Measurements from ENCODE around the gene SERPINA5.

SERPINA5 gene

GRCh38 chr14:94621358-94622134, 40.3 kb downstream of the SERPINA5 start:
- DNase-seq (ENCODE audit: low spot score in 2 of 2) = no peak
- Histone ChIP-seq H3K9me3 (no peaks in the 10 kb centered on the region; the same call in 1 of the 2 replicates), H3K36me3 (replicated peaks) (no peaks in the 10 kb centered on the region), H3K4me3 (no peak overlapping the region), H3K4me1 (no peaks in the 10 kb centered on the region), H3K27me3 (ENCODE audit: low read depth) (peaks cover 23% of the 10 kb centered on the region)
- in situ Hi-C loops (cut with MboI; ENCODE audit: low sequenced_read_pairs) = no loop called here

GRCh38 chr14:94622653-94623421, 41.6 kb downstream of the SERPINA5 start:
- DNase-seq (ENCODE audit: low spot score in 2 of 2) = no peak
- Histone ChIP-seq H3K36me3 (replicated peaks) (no peaks in the 10 kb centered on the region), H3K9me3 (no peaks in the 10 kb centered on the region; the same call in 1 of the 2 replicates), H3K4me1 (no peaks in the 10 kb centered on the region), H3K4me3 (no peak overlapping the region), H3K27me3 (ENCODE audit: low read depth) (peaks cover 23% of the 10 kb centered on the region)
- in situ Hi-C loops (cut with MboI; ENCODE audit: low sequenced_read_pairs) = no loop called here

- no peak for DNase-seq (ENCODE audit: low spot score in 2 of 2)
- Histone ChIP-seq H3K36me3 (replicated peaks) (no peaks in the 10 kb centered on the region), H3K4me3 (no peak overlapping the region), H3K4me1 (no peaks in the 10 kb centered on the region), H3K9me3 (no peaks in the 10 kb centered on the region), H3K27me3 (ENCODE audit: low read depth) (peaks cover 23% of the 10 kb centered on the region)
- in situ Hi-C loops (cut with MboI; ENCODE audit: low sequenced_read_pairs) = no loop called here
These were observed 42.2 kb downstream of the SERPINA5 start for GRCh38 chr14:94623422-94623809.

- Histone ChIP-seq H3K9me3 (no peaks in the 10 kb centered on the region), H3K27me3 (ENCODE audit: low read depth) (peaks cover 23% of the 10 kb centered on the region), H3K4me1 (no peaks in the 10 kb centered on the region), H3K36me3 (replicated peaks) (no peaks in the 10 kb centered on the region), H3K4me3 (no peak overlapping the region)
- DNase-seq (ENCODE audit: low spot score in 2 of 2) = no peak
- in situ Hi-C loops (cut with MboI; ENCODE audit: low sequenced_read_pairs) = no loop called here
These were observed 42.8 kb downstream of the SERPINA5 start for GRCh38 chr14:94623856-94624499.

GRCh38 chr14:94624537-94625352, 43.5 kb downstream of the SERPINA5 start:
- peaks cover 23% of the 10 kb centered on the region for H3K27me3 ChIP-seq (ENCODE audit: low read depth)
- no peak for DNase-seq (ENCODE audit: low spot score in 2 of 2)
- H3K4me3 ChIP-seq = no peak overlapping the region
- no peaks in the 10 kb centered on the region for H3K4me1 ChIP-seq
- H3K9me3 ChIP-seq = no peaks in the 10 kb centered on the region
- in situ Hi-C loops (cut with MboI; ENCODE audit: low sequenced_read_pairs) = no loop called here
- no peaks in the 10 kb centered on the region for H3K36me3 ChIP-seq (replicated peaks)

- H3K36me3 ChIP-seq (replicated peaks) = no peaks in the 10 kb centered on the region
- in situ Hi-C loops (cut with MboI; ENCODE audit: low sequenced_read_pairs) = no loop called here
- no peaks in the 10 kb centered on the region for H3K4me1 ChIP-seq
- no peak for DNase-seq (ENCODE audit: low spot score in 2 of 2)
- no peak overlapping the region for H3K4me3 ChIP-seq
- H3K27me3 ChIP-seq (ENCODE audit: low read depth) = peaks cover 23% of the 10 kb centered on the region
- H3K9me3 ChIP-seq = no peaks in the 10 kb centered on the region
These were observed 44.1 kb downstream of the SERPINA5 start for GRCh38 chr14:94625353-94625635.

- H3K27me3 ChIP-seq (ENCODE audit: low read depth) = peaks cover 14% of the 10 kb centered on the region
- in situ Hi-C loops (cut with MboI; ENCODE audit: low sequenced_read_pairs) = no loop called here
- no peak for DNase-seq (ENCODE audit: low spot score in 2 of 2)
- no peaks in the 10 kb centered on the region for H3K4me1 ChIP-seq
- no peak overlapping the region for H3K4me3 ChIP-seq
- H3K9me3 ChIP-seq = no peaks in the 10 kb centered on the region
- no peaks in the 10 kb centered on the region for H3K36me3 ChIP-seq (replicated peaks)
These were observed 47.4 kb downstream of the SERPINA5 start for GRCh38 chr14:94628578-94628977.

- Histone ChIP-seq H3K4me3 (no peak overlapping the region), H3K4me1 (no peaks in the 10 kb centered on the region), H3K9me3 (no peaks in the 10 kb centered on the region), H3K27me3 (ENCODE audit: low read depth) (no peaks in the 10 kb centered on the region; the same call in none of the 2 replicates), H3K36me3 (replicated peaks) (no peaks in the 10 kb centered on the region)
- in situ Hi-C loops (cut with MboI; ENCODE audit: low sequenced_read_pairs) = no loop called here
- DNase-seq (ENCODE audit: low spot score in 2 of 2) = no peak
These were observed 49.2 kb downstream of the SERPINA5 start for GRCh38 chr14:94630396-94630795.

- DNase-seq (ENCODE audit: low spot score in 2 of 2) = no peak
- Histone ChIP-seq H3K36me3 (replicated peaks) (no peaks in the 10 kb centered on the region), H3K4me3 (no peak overlapping the region), H3K9me3 (no peaks in the 10 kb centered on the region), H3K27me3 (ENCODE audit: low read depth) (no peaks in the 10 kb centered on the region; the same call in none of the 2 replicates), H3K4me1 (no peaks in the 10 kb centered on the region)
- in situ Hi-C loops (cut with MboI; ENCODE audit: low sequenced_read_pairs) = no loop called here
These were observed 49.8 kb downstream of the SERPINA5 start for GRCh38 chr14:94631050-94631449.

- in situ Hi-C loops (cut with MboI; ENCODE audit: low sequenced_read_pairs) = no loop called here
- Histone ChIP-seq H3K27me3 (ENCODE audit: low read depth) (peaks cover 3% of the 10 kb centered on the region), H3K9me3 (no peaks in the 10 kb centered on the region), H3K4me1 (no peaks in the 10 kb centered on the region), H3K36me3 (replicated peaks) (no peaks in the 10 kb centered on the region), H3K4me3 (no peak overlapping the region)
- DNase-seq (ENCODE audit: low spot score in 2 of 2) = no peak
These were observed 50.5 kb downstream of the SERPINA5 start for GRCh38 chr14:94631536-94632304.

- no peak for DNase-seq (ENCODE audit: low spot score in 2 of 2)
- in situ Hi-C loops (cut with MboI; ENCODE audit: low sequenced_read_pairs) = no loop called here
- Histone ChIP-seq H3K4me1 (no peaks in the 10 kb centered on the region), H3K9me3 (no peaks in the 10 kb centered on the region), H3K4me3 (no peak overlapping the region), H3K36me3 (replicated peaks) (no peaks in the 10 kb centered on the region), H3K27me3 (ENCODE audit: low read depth) (peaks cover 3% of the 10 kb centered on the region)
These were observed 51.0 kb downstream of the SERPINA5 start for GRCh38 chr14:94632305-94632590.

- peaks cover 3% of the 10 kb centered on the region for H3K27me3 ChIP-seq (ENCODE audit: low read depth)
- no peak overlapping the region for H3K4me3 ChIP-seq
- no peaks in the 10 kb centered on the region for H3K4me1 ChIP-seq
- H3K36me3 ChIP-seq (replicated peaks) = no peaks in the 10 kb centered on the region
- H3K9me3 ChIP-seq = no peaks in the 10 kb centered on the region
- in situ Hi-C loops (cut with MboI; ENCODE audit: low sequenced_read_pairs) = no loop called here
- no peak for DNase-seq (ENCODE audit: low spot score in 2 of 2)
These were observed 51.9 kb downstream of the SERPINA5 start for GRCh38 chr14:94633121-94633520.

- in situ Hi-C loops (cut with MboI; ENCODE audit: low sequenced_read_pairs) = no loop called here
These were observed 53.9 kb downstream of the SERPINA5 start for GRCh38 chr14:94635154-94635553.

More at GRCh38 chr14:94635154-94635553, 53.9 kb downstream of the SERPINA5 start:
- Histone ChIP-seq H3K4me3 (no peak overlapping the region), H3K36me3 (replicated peaks) (no peaks in the 10 kb centered on the region), H3K9me3 (no peaks in the 10 kb centered on the region), H3K27me3 (ENCODE audit: low read depth) (peaks cover 3% of the 10 kb centered on the region), H3K4me1 (no peaks in the 10 kb centered on the region)
- no peak for DNase-seq (ENCODE audit: low spot score in 2 of 2)
